Measurements from ENCODE around the gene CISH.

The CISH gene

DNA sequence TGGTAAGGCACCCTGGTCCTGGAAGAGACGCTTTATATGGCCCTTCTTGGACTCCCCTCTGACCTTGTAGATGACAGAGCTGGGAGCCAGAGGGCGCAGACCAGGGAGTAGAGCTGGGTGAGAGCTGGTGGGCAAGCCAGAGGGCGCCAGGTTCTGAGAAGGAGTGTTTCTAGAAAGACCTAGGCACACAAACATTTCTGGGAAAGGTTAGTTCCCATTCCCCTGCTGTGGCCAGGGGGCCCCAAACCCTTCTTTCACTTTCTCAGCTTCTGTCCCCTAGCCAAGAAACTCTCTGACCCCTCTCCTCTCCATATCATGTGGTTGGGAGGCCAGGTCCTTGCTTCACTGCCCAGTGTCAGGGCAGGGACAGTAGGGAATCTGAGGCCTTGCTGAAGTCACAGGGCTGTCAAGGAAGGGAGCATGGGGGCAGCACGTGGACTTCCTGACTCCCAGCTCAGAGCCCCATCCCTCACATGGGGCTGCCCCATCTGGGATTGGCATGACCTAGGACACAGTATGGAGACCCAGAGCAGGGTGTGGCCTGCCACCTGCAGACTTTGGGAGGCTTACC, 38.7 kb downstream of the CISH start:
- DNase-seq (ENCODE audit: low read depth in 1 of 2, low spot score in 1 of 2): no peak

DNA sequence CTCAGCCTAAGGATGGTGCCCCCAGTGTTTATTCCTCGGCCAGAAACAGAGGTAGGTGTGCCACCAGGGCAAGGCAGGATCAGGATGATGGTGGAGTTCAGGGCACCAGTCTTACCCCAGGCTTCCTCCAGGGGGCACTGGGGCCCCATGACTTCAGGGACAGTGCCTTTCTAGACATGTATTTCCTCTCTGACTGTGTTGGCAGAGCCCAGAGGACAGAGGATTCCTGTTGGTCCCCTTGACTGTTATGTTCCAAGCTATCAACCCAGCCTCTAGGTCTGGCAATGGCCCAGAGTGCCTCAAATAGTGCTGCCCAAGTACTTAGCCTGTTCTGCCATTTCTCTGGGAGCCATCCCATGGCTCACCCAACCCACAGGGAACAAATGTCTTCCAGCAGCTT, 39.4 kb downstream of the CISH start:
- peak; percentile 69 to 75 for DNase-seq (ENCODE audit: low read depth in 1 of 2, low spot score in 1 of 2)

DNA sequence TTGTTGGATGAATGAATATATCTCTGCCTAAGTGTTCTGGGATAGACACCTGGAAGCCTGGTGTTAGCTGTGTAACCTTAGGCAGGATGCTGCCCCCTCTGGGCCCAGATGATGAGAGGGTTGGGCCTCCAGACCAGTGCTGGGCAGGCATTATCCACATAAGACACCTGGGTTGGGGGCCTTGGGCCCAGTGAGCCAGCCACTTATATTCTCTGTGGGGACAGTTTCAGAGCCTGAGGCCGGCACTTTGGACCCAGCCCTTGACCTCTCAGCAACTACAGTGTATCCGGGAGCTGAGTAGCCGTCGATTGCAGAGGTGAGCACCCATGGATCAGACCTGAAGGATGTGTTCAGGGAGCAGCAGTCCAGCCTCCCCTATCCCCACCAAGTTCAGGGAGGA, 40.1 kb downstream of the CISH start:
- no peak for DNase-seq (ENCODE audit: low read depth in 1 of 2, low spot score in 1 of 2)

DNA sequence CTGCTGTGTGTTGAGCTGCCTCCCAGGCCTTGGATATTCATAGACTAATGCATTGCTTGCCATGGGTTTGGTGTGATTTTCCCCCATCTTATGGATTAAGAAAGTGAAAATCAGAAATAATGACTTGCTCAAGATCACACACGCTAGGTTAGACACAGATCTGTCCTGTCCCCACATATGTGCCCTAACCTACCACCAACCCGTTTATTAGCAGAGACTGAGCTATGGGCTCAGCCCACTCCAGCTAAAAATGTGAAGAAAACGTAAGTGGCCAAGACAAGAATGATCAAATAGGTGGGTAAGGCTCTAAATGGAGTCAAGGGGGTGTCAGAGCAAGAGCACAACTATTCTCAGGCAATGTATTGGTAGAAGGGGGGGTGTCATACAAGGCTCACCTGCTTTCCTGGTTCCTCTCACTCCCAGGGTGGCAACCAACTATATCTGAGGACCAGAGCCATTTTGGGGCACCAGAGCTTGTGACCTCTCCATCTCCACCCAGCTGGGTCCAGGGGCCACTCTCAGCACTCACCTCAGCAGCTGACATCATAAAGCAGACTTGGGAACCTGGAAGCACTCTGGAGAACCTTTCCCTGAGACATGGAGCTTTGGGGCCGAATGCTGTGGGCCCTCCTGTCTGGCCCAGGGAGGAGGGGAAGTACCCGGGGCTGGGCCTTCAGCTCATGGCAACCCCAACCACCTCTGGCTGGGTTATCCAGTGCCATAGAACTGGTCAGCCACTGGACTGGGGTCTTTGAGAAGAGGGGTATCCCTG, 40.9 kb downstream of the CISH start:
- DNase-seq (ENCODE audit: low read depth in 1 of 2, low spot score in 1 of 2): no peak

DNA sequence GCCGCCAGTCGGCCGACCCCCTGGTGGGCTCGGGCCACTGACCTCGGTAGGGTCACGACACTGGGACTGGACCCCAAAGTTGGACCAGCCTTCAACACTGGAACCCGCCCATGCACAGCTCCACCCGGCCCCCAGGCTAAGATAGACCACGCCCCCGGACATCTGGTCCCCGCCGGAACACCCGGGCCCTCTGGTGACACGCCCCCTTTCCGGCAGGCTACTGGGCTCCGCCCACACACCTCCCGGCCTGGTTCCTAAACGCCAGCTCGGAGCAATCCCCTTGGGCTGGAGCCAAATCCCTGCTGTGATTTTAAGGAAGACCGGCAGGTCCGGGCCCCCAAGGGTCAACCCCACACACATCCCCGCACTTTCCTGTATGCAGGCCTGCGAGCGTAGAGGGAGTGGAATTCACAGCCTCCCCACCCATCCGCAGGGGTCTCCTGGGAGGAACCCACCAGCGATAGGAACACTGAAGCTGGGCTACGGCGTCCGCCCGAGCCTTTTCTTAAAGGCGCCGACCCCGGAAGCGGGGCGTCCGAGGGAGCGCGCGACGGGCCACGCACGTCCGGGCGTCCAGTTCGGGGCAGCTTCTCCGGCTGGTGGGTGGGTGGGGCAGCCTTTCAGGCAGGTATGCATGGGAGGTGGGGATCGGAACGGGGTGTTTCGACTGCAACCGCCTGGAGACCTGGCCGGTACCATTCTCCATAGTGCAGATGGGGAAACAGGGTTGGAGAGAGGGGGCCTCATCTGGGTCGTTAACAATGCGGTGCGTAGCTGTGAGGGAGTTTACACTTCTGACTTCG, 42.4 kb downstream of the CISH start, which contains the start of gene HEMK1:
TSS of gene HEMK1 (plus strand) at position 576 of the 803 bp plus-strand sequence. CDS start 1,583 bp downstream, outside the sequence.
- DNase-seq (ENCODE audit: low read depth in 1 of 2, low spot score in 1 of 2): peak; percentile 78 to 88

DNA sequence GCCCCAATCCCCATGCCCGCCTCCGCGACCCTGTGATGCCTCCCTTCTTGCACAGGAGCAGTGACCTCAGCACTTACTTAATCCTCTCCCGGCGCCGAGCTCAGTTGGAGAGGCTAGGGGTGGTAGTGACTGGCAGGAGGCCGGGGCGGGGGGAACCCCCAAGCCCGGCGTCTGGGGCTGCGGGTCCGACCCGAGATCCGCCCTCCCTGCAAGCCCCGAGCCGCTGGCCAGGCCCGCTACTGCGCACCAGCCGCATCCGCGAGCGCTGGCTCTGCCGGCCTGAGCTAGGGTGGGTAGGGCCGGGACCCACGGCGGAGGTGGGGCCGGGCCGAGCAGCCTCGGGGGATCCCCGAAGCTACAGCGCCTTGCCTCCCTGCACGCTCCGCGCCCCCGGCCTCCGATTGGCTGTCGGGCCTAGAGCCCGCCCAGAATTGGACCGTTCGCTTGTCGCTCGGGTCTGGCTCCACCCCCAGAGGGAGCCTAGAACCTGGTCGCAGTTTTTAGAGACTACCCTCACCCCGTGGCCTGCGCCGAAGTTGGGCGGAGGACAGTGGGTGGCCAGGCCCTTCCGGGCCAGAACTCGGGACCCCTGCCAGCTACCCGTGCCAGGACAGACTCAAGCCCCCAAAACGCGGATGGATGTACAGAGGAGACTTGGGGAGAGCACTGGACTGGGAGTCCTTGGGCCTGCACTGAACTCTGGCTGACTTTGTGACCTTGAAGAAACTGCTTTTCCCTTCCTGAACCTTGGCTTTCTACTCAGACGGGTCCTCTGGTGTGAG, 44.0 kb downstream of the CISH start, which contains the start of gene C3orf18:
TSS of gene C3orf18 (minus strand) at position 362 of the 782 bp plus-strand sequence. CDS start 2,048 bp downstream, outside the sequence.
- peak; percentile 89 to 92 for DNase-seq (ENCODE audit: low read depth in 1 of 2, low spot score in 1 of 2)

DNA sequence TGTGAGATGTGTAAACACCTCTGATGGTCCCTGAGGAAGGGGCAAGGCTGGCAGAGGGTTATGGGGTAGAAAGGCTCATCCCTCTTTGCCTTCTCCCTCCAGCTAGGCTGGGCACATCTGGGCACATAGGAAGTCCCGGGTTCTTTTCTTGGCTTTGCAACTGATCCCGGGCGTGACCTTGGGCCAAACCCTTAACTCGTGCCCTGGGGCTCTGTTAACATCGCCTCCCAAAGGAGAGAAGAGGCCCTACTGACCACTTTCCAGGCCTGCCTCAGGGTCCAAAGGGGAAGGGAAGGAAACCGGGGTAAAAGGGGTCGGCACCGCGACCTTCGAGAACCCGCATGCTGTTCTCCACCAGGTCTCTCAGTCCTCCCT, 44.6 kb downstream of the CISH start:
- DNase-seq (ENCODE audit: low read depth in 1 of 2, low spot score in 1 of 2): no peak

DNA sequence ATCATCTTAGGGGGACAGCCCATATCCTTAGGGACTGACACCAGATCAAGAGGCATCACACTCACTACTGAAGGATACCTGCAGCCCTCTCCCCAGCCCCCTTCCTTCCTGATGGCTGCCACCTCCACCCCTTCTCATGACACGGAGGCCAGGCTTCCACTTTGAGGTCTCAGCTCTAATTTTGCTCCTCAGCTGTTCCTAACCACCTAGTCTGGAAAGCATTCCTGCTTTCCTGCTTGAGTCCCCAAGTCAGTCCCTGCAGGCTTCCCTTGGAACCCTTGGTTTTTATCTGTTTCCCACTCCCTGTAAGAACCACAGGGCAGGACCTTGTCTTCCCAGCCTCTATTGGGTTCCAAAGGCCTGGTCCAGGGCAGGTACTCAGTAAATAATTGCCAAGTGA, 47.3 kb downstream of the CISH start:
- DNase-seq (ENCODE audit: low read depth in 1 of 2, low spot score in 1 of 2): no peak

DNA sequence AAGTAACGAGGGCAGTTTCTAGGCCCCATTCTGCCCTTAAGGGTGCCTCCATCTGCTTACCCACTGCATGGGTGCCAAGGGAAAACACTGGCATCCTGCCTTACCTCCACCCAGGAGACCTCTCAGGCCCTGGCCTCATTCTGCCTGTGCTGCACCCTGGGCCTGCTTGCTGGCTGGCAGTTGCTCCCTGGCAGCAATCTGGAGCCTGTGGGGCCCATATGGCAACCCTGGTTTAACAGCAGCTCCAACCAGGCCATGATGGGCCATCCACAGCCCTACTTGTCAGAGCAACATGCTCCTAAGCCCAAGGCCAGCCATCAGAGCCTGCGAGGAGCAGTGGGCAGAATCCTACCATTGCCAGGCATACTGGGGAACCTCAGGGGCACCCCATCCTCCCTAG, 47.7 kb downstream of the CISH start:
- no peak for DNase-seq (ENCODE audit: low read depth in 1 of 2, low spot score in 1 of 2)

DNA sequence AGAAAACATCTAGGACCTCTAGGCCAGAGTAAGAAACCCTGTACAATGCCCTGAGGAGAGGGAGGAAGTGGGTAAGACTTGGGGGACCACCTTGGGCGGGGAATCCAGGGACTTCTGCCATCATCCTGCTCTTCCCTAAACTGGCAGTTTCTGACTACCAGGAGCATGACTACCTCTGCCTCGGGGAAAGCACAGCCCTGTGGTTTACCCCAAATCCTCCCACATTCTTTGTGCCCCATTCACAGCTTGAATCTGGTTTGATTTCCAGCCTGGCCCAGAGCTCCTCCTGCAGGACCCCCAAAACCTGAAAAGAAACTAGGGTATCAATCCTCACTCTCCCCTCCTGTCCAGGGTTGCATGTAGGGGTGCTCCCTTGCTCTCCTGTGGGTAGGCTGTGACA, 48.7 kb downstream of the CISH start:
- DNase-seq (ENCODE audit: low read depth in 1 of 2, low spot score in 1 of 2): no peak

DNA sequence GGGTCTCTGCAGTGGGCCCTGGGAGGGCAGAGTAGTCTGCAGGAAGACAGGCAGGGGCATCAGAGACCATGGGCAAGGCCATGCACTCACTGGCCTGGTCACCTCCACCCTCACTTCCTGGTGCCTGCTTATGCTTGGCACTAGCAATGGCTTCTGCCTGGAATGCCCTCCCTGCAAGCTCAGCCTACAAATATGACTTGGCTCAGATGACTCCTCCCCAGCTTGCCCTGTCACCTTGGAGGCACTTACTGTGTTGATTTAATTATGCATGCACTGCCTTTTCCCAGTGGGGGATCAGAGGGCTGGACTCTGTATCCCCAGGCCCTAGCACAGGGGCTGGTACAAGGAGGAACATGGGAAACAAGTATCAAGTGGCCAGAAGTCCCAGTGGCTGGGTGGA, 51.9 kb downstream of the CISH start:
- DNase-seq (ENCODE audit: low read depth in 1 of 2, low spot score in 1 of 2): no peak

DNA sequence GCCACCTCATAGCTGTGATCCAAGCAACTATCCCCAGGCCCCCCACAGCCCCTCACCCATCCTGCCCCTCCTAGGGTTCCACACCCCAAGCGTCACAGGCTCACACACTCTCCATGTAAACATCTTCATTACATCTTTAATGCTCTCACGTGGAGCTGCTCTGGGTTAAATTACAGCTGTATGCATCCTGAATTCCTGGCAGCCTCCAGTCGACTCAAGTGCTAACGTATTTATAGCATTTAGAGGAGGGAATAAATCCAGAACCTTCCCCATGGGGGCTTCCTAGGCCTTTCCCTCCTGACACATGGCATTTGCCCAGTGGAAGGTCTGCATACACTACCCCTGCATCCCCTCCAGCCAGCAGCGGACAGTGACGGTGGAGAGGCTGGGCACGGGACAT, 53.7 kb downstream of the CISH start:
- DNase-seq (ENCODE audit: low read depth in 1 of 2, low spot score in 1 of 2): no peak

DNA sequence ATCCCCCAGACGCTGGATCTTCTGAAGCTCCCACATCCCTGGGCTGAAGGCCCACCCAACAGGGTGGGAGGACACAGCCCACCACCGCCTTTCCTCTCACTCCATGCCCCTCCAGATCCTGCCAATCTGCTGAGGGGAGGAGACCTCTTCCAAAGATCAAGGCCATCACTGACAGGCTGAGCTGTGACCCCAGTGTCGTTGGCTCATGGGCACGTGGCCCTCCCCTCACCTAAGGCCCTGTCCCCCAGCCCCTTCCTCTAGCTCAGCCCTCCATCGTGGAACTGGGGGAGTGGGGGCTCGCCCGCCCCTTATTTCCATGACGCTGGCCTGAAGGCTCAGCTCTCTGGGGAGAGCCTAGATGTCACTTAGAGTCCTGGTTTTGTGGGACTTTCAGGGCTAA, 54.5 kb downstream of the CISH start:
- DNase-seq (ENCODE audit: low read depth in 1 of 2, low spot score in 1 of 2): no peak
